ENCODE measurements around the gene RAB3GAP2.
"Not testable (repeated sequence)": the region's sequence is repeated elsewhere in the genome, so short reads cannot be mapped to it uniquely, and the experiment has no call there.

RAB3GAP2 gene

DNA sequence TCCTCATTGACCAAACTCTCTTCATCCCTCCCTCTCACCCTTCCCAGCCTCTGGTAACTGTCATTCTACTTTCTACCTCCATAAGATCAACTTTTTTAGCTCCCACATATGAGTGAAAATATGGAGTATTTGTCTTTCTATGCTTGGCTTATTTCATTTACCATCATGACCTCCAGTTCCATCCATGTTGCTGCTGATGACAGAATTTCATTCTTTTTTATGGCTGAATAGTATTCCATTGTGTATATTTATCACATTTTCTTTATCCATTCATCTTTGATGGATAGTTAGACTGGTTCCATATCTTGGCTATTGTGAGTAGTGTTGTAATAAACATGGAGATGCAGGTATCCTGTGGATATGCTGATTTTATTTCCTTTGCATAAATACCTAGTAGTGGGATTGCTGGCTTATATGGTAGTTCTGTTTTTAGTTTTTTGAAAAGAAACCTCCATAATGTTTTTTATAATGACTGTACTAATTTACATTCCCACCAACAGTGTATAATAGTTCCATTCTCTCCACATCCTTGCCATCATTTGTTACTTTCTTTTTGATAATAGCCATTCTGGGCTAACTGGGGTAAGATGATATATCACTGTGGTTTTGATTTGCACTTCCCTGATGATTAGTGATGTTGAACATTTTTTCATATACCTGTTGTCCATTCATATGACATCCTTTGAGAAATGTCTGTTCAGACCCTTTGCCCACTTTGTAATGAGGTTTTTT lies 142.6 kb downstream of the RAB3GAP2 start:
- DNase-seq, result no peak

- DNase-seq, result no peak
Measured at GRCh38 chr1:220127076-220127475, 145.2 kb downstream of the RAB3GAP2 start.

- peak; percentile 44 for DNase-seq
Measured at GRCh38 chr1:220124542-220124941, 147.7 kb downstream of the RAB3GAP2 start.

- DNase-seq, result peak; percentile 5
Measured at GRCh38 chr1:220123889-220124288, 148.4 kb downstream of the RAB3GAP2 start.

DNA sequence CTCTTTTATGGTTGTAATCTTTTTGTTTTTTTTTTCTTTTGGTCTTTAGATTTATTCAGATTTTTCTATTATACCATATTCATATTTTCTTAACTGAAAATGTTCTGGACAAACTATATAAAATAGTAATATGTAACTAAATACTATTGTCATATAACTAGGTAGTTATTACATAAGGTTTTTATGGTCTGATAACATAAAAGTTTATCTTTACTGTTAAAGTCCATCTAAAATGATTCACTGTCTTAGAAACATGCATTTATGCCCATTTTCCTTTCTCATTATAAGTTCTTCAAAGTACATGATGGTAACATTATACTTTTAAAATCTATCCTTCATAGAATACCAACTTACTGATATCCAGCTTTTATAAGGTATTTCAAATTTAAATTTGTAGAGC lies 149.2 kb downstream of the RAB3GAP2 start:
- DNase-seq, result no peak

GRCh38 chr1:220121791-220122530 lies 150.3 kb downstream of the RAB3GAP2 start:
- no peak for DNase-seq

DNA sequence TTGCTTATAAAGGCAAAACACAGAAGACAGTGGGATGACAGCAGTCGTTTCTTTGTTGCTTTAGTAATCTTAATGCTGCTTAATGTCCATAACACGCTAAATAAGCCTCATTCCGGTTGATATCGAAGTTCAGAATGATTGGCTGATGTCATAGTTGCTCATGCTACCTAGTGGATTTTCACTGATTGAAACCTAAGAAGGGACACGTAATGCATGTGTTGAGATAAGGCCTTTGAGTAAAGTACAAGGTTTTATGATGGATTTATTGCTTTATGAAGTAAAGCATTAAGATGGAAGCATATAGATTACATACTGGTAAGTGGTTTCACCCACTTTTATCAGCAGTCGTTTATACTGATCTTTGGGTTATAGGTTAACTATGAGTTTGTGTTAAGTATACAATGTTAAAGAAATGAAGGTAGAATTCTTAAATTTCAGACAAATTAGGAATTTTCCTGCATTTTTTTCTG lies 153.2 kb downstream of the RAB3GAP2 start:
- no peak for DNase-seq

GRCh38 chr1:220113136-220113695 lies 159.0 kb downstream of the RAB3GAP2 start:
- peak; percentile 39 for DNase-seq

- not testable (repeated sequence) for DNase-seq
Measured at GRCh38 chr1:220112600-220112999, 159.7 kb downstream of the RAB3GAP2 start.

DNA sequence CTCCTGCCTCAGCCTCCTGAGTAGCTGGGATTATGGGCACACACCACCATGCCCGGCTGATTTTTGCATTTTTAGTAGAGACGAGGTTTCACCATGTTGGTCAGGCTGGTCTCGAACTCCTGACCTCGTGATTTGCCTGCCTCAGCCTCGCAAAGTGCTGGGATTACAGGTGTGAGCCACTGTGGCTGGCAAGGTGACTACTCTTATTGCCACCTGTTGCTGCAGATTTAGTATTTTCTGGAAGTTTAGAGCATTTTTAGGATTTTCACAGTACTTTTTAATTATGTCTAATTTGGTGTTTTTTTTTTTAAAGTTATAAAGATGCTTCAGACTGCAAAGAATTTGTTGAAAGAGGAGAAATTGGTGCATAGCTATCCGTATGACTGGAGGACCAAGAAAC lies 161.8 kb downstream of the RAB3GAP2 start:
- not testable (repeated sequence) for DNase-seq

GRCh38 chr1:220099826-220100225 lies 172.4 kb downstream of the RAB3GAP2 start:
- DNase-seq, result no peak

Data from fibroblast of skin of back (primary cell).